HCT116 (cell line): Measurements from ENCODE around the gene MUC6. TPM values are rescaled to one million over a fixed set of nuclear protein-coding genes. Genes with fewer than 3 reads are reported as not detected.

ENCODE experiments used
- ATAC-seq: fragments of 200-7000 bp; cut with Tn5 transposase; 2 replicates; pipeline ENCODE4 v1.9.1; 2020; ENCODE audit warnings: mild to moderate bottlenecking, moderate library complexity
- BruUV-seq: library from RNA; stranded (reverse); fragments of 400-500 nt; replicated peaks from 2 replicates; lab custom pipeline; 2021; lab: Mats Ljungman, UMichigan
- CTCF ChIA-PET: fragments of 300-600 bp; sonication (Branson Sonifier 250); formaldehyde crosslinking; loops from one replicate; lab custom pipeline; 2021; ENCODE audit warnings: antibody characterized with exemption; lab: Charles Lee
- POLR2A ChIA-PET: fragments of 300-600, 350-600 bp; sonication (Branson Sonifier 250); formaldehyde crosslinking; loops from one replicate; lab custom pipeline; 2021; ENCODE audit warnings: antibody characterized with exemption; lab: Charles Lee
- RAD21 ChIA-PET, 2 experiments: fragments of 300-600 bp; sonication (Branson Sonifier 250); formaldehyde crosslinking; loops; one replicate each; lab custom pipeline; 2023; ENCODE audit warnings: low total read pairs in 2 of 2; ENCODE audit not compliant: uncharacterized antibody in 2 of 2, unreplicated experiment in 2 of 2, low non-redundant PET in 1 of 2; lab: Charles Lee
- DNase-seq: peaks from one replicate; pipeline ENCODE4 v3.0.0-alpha.2; 2010; ENCODE audit warnings: low read depth, low spot score
- H2AFZ ChIP-seq: fragments of 200-600 bp; shearing (Covaris generic), sonication (generic); 2 replicates; pipeline ENCODE4 v1.6.1; 2017; ENCODE audit warnings: low read depth, mixed run types, mixed read lengths, antibody characterized with exemption, low read length; ENCODE audit not compliant: poor library complexity, severe bottlenecking
- H3K27ac ChIP-seq: 2 replicates; pipeline ENCODE4 v1.5.1; 2012; ENCODE audit warnings: low read depth, low read length
- H3K27me3 ChIP-seq: fragments of 200-600 bp; sonication (generic); 2 replicates; pipeline ENCODE4 v1.6.1; 2016; ENCODE audit warnings: mixed run types, low read length, mixed read lengths; ENCODE audit not compliant: insufficient read depth
- H3K36me3 ChIP-seq, 2 experiments: fragments of 200-500 bp in 1 of 2; fragments of 200-600 bp in 1 of 2; sonication (Bioruptor generic) in 1 of 2; sonication (generic) in 1 of 2; 2 replicates each; pipeline versions ENCODE4 v1.5.1 to v1.6.1; 2014 to 2016; ENCODE audit warnings: low read length in 2 of 2, inconsistent platforms in 1 of 2, mixed read lengths in 1 of 2, mixed run types in 1 of 2; ENCODE audit not compliant: insufficient read depth in 2 of 2, control insufficient read depth in 1 of 2
- H3K4me1 ChIP-seq, 2 experiments: fragments of 200-600 bp in 1 of 2; sonication (generic) in 1 of 2; 2 replicates each; pipeline versions ENCODE4 v1.5.1 to v1.6.1; 2012 to 2017; ENCODE audit warnings: low read length in 2 of 2, inconsistent platforms in 1 of 2, mild to moderate bottlenecking in 1 of 2, mixed read lengths in 1 of 2, mixed run types in 1 of 2, moderate library complexity in 1 of 2; ENCODE audit not compliant: insufficient read depth in 2 of 2, control insufficient read depth in 1 of 2
- H3K4me2 ChIP-seq: fragments of 200-600 bp; sonication (generic); 2 replicates; pipeline ENCODE4 v1.6.1; 2017; ENCODE audit warnings: mixed run types, low read length, mixed read lengths
- H3K4me3 ChIP-seq, 2 experiments: fragments of 200-600 bp in 1 of 2; sonication (generic) in 1 of 2; replicated peaks in 1 of 2; 2 replicates each; pipeline ENCODE4 v1.5.1; 2011 to 2016; ENCODE audit warnings: low read length in 2 of 2, control low read depth in 1 of 2, low read depth in 1 of 2, mild to moderate bottlenecking in 1 of 2, mixed read lengths in 1 of 2, mixed run types in 1 of 2
- H3K79me2 ChIP-seq: fragments of 200-600 bp; sonication (generic); 2 replicates; pipeline ENCODE4 v1.6.1; 2017; ENCODE audit warnings: mild to moderate bottlenecking, mixed run types, low read length, moderate library complexity, mixed read lengths; ENCODE audit not compliant: insufficient read depth
- H3K9ac ChIP-seq: fragments of 200-600 bp; sonication (generic); 2 replicates; pipeline ENCODE4 v1.6.1; 2016; ENCODE audit warnings: low read length, mixed read lengths
- H3K9me2 ChIP-seq: fragments of 200-600 bp; sonication (generic), shearing (Covaris generic); 2 replicates; pipeline ENCODE4 v1.6.1; 2017; ENCODE audit warnings: mixed run types, mild to moderate bottlenecking, moderate library complexity; ENCODE audit not compliant: insufficient read depth
- H3K9me3 ChIP-seq, 2 experiments: fragments of 200-500 bp in 1 of 2; fragments of 200-600 bp in 1 of 2; sonication (Bioruptor generic) in 1 of 2; sonication (generic) in 1 of 2; 2 replicates each; pipeline ENCODE4 v1.6.1; 2014 to 2017; ENCODE audit warnings: low read length in 2 of 2, mixed read lengths in 2 of 2, inconsistent platforms in 1 of 2, low read depth in 1 of 2, mild to moderate bottlenecking in 1 of 2, mixed run types in 1 of 2, moderate library complexity in 1 of 2; ENCODE audit not compliant: control insufficient read depth in 1 of 2, insufficient read depth in 1 of 2
- H4K20me1 ChIP-seq: fragments of 200-600 bp; sonication (generic), shearing (Covaris generic); 2 replicates; pipeline ENCODE4 v1.6.1; 2017; ENCODE audit warnings: mixed run types, mild to moderate bottlenecking, moderate library complexity; ENCODE audit not compliant: insufficient read depth
- ATF3 ChIP-seq: IDR thresholded peaks from 2 replicates; pipeline ENCODE4 v1.6.1; 2012
- CEBPB ChIP-seq: IDR thresholded peaks from 2 replicates; pipeline ENCODE4 v1.6.1; 2012; ENCODE audit warnings: low read depth
- EGR1 ChIP-seq: IDR thresholded peaks from 2 replicates; pipeline ENCODE4 v1.6.1; 2012; ENCODE audit warnings: low read depth
- EZH2phosphoT487 ChIP-seq: fragments of 200-600 bp; IDR thresholded peaks from 2 replicates; pipeline ENCODE4 v1.6.1; 2018; ENCODE audit warnings: antibody characterized with exemption, borderline replicate concordance
- JUND ChIP-seq: IDR thresholded peaks from 2 replicates; pipeline ENCODE4 v1.6.1; 2012
- SP1 ChIP-seq: IDR thresholded peaks from 2 replicates; pipeline ENCODE4 v1.6.1; 2012; ENCODE audit warnings: low read depth
- YY1 ChIP-seq: IDR thresholded peaks from 2 replicates; pipeline ENCODE4 v1.6.1; 2011; ENCODE audit warnings: low read length, low read depth, moderate library complexity, mild to moderate bottlenecking; ENCODE audit not compliant: insufficient replicate concordance; ENCODE audit errors: extremely low read depth
- intact Hi-C: fragments of 100-400 bp; cut with micrococcal nuclease; formaldehyde crosslinking; loops from 2 replicates; pipeline ENCODE4 v1.10.0; 2022
- total RNA-seq: library from RNA; stranded (reverse); gene quantifications from one replicate; pipeline ENCODE4 v1.2.1, GENCODE V29; 2021; ENCODE audit not compliant: unreplicated experiment
- TF ChIP-seq, protein P1 (sequence below): IDR thresholded peaks from 2 replicates; pipeline ENCODE4 v1.6.1; 2011; ENCODE audit warnings: mild to moderate bottlenecking, low read length, moderate library complexity; ENCODE audit not compliant: insufficient replicate concordance; ENCODE audit errors: extremely low read depth
- TF ChIP-seq, protein P2 (sequence below), 3 experiments: fragments of 200-600 bp in 1 of 3; sonication (generic) in 1 of 3; IDR thresholded peaks in 2 of 3; conservative IDR thresholded peaks in 1 of 3; 2 replicates each; pipeline ENCODE4 v1.5.1; 2012 to 2017; ENCODE audit warnings: low read depth in 2 of 3, low read length in 2 of 3, antibody characterized with exemption in 1 of 3, borderline replicate concordance in 1 of 3, control low read depth in 1 of 3, mild to moderate bottlenecking in 1 of 3, mixed read lengths in 1 of 3, mixed run types in 1 of 3, moderate library complexity in 1 of 3; ENCODE audit not compliant: insufficient read depth in 1 of 3

The MUC6 gene
- total RNA-seq, 1 experiment from 2014 or later, result 0.02 TPM

- peaks cover 0 to 4% of the 10 kb centered on the region in 2 experiments; a peak in 2 of 4 replicates for H3K4me1 ChIP-seq
- H3K27ac ChIP-seq, result no peak overlapping the region
- RAD21 ChIA-PET, result no interaction called here
- no peaks in the 10 kb centered on the region for H3K27me3 ChIP-seq
- H3K36me3 ChIP-seq, result peaks cover 0 to 21% of the 10 kb centered on the region in 2 experiments; a peak in 1 of 4 replicates
- ATAC-seq (no peak), DNase-seq (no peak)
- TF ChIP-seq JUND (no peak), CEBPB (no peak), EZH2phosphoT487 (no peak), SP1 (no peak), EGR1 (no peak), ATF3 (no peak), YY1 (no peak)
- TF ChIP-seq, protein P1, sequence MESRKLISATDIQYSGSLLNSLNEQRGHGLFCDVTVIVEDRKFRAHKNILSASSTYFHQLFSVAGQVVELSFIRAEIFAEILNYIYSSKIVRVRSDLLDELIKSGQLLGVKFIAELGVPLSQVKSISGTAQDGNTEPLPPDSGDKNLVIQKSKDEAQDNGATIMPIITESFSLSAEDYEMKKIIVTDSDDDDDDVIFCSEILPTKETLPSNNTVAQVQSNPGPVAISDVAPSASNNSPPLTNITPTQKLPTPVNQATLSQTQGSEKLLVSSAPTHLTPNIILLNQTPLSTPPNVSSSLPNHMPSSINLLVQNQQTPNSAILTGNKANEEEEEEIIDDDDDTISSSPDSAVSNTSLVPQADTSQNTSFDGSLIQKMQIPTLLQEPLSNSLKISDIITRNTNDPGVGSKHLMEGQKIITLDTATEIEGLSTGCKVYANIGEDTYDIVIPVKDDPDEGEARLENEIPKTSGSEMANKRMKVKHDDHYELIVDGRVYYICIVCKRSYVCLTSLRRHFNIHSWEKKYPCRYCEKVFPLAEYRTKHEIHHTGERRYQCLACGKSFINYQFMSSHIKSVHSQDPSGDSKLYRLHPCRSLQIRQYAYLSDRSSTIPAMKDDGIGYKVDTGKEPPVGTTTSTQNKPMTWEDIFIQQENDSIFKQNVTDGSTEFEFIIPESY, result no peak
- TF ChIP-seq, protein P2, sequence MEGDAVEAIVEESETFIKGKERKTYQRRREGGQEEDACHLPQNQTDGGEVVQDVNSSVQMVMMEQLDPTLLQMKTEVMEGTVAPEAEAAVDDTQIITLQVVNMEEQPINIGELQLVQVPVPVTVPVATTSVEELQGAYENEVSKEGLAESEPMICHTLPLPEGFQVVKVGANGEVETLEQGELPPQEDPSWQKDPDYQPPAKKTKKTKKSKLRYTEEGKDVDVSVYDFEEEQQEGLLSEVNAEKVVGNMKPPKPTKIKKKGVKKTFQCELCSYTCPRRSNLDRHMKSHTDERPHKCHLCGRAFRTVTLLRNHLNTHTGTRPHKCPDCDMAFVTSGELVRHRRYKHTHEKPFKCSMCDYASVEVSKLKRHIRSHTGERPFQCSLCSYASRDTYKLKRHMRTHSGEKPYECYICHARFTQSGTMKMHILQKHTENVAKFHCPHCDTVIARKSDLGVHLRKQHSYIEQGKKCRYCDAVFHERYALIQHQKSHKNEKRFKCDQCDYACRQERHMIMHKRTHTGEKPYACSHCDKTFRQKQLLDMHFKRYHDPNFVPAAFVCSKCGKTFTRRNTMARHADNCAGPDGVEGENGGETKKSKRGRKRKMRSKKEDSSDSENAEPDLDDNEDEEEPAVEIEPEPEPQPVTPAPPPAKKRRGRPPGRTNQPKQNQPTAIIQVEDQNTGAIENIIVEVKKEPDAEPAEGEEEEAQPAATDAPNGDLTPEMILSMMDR (IDR thresholded peaks at IDR 0.05 in 2 of 3, conservative IDR thresholded peaks at IDR 0.05 in 1 of 3; ENCODE audit: borderline replicate concordance in 1 of 3, insufficient read depth in 1 of 3, low read depth in 2 of 3, low read length in 2 of 3), result no peak
- CTCF ChIA-PET, result no interaction called here
- H3K9me2 ChIP-seq, result no peaks in the 10 kb centered on the region
- no TSS peak for BruUV-seq
- no peak overlapping the region for H2AFZ ChIP-seq
- H3K9me3 ChIP-seq, result peaks cover 5 to 6% of the 10 kb centered on the region in 2 experiments; a peak in 1 of 4 replicates
- no peak overlapping the region for H3K4me3 ChIP-seq
- H4K20me1 ChIP-seq, result no peaks in the 10 kb centered on the region
- no peak overlapping the region for H3K9ac ChIP-seq
- no peak overlapping the region for H3K4me2 ChIP-seq
- peaks cover 30% of the 10 kb centered on the region for H3K79me2 ChIP-seq
- POLR2A ChIA-PET, result no interaction called here
- intact Hi-C loops, result no loop called here
Measured at GRCh38 chr11:965206-965775, 71.2 kb downstream of the MUC6 start.
